ENCODE measurements around the gene PPP1R27.

PPP1R27 gene

DNA sequence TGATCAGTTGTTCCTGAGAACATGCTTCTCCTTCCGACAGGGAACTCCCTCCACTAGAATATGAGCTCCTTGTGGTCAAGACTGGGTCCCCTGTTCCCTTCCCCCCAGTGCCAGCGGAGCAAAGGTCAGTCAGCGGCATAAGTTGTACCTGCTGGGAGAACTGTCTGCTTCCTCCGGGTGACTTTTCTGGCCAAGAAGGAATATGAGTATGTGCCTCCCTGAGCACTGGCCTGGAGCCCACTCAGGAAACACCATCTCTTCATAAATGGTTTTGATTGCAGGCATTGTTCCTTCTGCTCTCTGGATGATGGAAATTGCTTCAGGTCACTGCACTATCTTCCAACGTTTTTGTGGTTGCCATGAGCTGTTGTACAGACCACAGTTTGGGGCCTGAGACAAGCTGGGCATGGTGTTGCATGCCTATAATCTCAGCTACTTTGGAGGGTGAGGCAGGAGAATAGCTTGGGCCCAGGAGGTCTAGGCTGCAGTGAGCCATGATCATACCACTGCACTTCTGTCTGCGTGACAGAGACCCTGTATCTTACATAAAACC, 28.3 kb upstream of the PPP1R27 start:
- no peak for DNase-seq (ENCODE audit: low read depth in 1 of 2, low spot score in 1 of 2)

DNA sequence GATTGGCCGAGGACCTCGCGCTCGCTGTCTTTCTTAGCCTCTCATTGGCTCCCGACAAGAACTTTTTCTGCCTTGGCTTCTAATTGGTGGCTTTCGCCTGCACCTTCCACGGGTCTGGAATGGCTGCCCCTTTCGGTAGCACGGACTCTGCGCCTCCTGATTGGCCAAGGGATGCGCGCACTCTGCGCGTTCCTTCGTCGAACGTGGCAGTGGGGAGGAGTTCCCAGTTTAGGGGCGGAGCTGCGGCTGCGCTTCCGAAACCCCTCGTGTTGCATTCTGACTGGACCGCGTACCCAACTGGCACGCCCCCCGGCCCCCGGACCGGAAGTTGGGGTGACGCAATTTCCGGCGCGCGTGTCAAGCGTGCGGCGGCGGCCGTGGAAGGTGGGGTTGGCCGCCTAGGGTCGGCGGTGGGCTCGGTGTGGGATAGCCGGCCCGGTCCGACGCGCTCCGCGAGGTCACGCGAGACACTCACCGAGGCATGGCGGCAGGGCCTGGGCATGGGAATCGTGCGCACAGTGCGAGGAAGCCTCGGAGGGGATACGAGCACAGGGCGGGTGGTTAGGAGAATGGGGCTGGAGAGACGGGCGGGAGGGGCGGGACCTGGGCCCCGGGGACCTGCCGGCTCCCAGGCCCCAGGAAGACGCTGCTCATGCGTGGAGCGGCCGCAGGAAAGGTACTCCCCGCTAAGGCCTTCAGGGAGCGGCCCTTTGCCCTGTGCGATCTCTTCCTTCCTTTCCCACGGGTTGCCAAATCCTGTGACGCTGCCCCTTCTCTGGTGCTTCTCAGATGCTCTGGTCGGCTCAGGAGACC, 26.1 kb upstream of the PPP1R27 start:
- peak; percentile 98 to 99 for DNase-seq (ENCODE audit: low read depth in 1 of 2, low spot score in 1 of 2)

DNA sequence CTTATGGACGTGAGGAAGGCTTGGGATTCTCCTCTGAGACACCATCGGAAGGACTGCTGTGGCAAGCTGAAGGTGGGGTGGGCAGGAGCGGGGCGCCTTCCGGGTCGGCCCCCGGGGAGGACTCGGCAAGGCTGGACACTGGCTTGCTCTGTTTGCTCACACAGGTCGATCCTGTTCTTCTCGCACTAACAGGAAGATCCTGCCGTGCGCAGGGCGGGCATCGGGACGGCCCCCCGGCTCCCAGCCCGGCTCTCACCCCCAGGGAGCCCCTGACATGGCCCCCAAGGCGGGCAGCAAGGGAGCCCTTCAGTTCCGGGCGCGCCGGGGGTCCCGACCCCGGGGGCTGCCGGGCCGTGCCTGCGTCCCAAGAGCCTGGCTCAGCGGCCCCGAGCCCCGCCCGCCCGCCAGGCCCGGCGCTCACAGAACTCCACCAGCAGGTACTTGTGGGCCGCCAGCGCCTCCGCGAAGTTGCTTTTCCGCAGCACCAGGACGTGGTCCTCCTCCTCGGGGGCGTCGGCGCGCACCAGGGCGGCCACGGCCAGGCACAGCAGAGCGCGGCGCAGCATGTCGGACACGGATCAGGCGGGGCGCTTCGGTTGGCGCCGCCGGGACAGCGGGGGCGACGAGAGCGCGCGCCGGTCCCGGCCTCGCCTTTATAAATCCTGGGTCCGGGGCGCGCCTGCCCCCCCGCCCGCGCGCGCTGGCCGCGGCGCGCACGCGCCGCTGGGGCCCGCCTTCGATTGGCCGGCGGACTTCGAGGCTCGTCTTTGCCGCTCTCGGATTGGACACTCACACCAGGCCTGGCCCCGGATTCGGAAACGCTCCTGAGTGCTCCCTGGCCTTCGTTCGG, 25.3 kb upstream of the PPP1R27 start, which contains the start of gene P4HB:
Gene P4HB, minus strand, starts transcription at position 630 of the 850 bp plus-strand sequence. Its CDS starts 64 bp downstream, at position 566.
- DNase-seq (ENCODE audit: low read depth in 1 of 2, low spot score in 1 of 2): peak in 1 of 2 donors; percentile 90

DNA sequence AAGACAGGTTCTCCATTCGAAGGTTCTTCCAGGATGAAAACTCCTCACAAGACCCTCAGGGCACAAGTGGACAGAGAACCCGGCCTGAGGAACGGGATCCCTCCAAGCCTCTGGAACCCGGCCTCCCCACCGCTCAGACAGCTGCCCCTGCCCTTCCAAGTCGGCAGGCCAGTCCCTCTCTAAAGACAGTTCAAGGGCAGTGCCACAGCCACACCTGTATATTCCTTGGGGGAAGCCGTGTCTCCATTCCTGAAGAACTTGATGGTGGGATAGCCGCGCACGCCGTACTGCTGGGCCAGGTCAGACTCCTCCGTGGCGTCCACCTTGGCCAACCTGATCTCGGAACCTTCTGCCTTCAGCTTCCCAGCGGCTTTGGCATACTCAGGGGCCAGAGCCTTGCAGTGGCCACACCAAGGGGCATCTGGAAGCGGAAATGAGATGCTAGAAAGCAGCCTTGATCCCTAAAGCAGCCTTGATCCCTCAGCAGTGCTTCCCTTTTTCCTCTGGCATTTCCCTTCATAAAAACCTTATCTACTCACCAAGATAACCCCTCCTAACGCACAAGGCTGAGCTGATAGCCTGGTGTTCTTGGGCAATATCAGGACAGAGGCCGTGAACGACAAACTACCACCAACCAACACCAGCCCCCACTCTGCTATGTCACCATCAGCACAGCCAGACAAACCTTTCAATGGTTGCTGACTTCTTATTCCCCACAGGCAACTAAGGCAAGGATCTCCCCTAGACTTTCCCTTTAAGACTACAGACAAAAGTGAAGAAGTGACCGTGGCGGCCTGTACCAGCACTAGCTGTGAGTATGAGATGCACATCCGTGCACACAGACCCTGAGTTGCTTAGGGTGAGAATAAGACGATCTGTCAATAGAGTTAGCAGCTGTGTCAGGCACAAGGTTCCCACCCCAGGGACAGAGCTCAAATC, 24.4 kb upstream of the PPP1R27 start:
- DNase-seq (ENCODE audit: low read depth in 1 of 2, low spot score in 1 of 2): no peak

DNA sequence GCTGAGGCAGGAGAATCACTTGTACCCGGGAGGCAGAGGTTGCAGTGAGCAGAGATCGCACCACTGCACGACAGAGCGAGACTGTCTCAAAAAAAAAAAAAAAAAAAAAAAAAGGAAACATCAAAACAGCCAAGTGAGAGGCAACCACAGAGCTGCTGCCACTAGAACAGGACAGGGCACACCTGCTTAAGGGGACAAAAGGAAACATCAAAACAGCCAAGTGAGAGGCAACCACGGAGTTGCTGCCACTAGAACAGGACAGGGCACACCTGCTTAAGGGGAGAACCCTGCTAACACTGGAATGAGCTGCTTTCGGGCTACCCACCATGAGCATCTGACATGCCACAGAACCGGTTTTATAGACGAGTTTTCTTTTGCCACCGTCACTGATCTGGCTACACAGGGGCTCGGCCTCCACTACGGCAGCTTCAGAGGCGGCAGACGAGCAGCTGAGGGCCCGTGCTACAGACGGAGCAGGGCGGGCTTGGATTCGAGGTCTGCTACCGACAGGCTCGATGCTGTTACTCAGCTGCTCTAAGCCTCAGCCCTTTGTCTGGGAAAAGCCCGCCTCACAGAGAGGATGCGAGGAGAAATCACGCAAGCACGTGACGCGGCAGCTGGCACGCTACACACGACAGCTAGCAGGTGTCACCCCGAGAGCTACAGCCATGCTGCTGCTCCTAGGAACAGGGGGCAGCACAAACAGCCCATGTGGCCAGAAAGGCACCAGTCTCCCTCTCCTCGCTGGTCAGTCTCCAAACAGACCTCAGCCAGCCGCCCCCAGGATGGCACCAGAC, 23.5 kb upstream of the PPP1R27 start:
- no peak for DNase-seq (ENCODE audit: low read depth in 1 of 2, low spot score in 1 of 2)

DNA sequence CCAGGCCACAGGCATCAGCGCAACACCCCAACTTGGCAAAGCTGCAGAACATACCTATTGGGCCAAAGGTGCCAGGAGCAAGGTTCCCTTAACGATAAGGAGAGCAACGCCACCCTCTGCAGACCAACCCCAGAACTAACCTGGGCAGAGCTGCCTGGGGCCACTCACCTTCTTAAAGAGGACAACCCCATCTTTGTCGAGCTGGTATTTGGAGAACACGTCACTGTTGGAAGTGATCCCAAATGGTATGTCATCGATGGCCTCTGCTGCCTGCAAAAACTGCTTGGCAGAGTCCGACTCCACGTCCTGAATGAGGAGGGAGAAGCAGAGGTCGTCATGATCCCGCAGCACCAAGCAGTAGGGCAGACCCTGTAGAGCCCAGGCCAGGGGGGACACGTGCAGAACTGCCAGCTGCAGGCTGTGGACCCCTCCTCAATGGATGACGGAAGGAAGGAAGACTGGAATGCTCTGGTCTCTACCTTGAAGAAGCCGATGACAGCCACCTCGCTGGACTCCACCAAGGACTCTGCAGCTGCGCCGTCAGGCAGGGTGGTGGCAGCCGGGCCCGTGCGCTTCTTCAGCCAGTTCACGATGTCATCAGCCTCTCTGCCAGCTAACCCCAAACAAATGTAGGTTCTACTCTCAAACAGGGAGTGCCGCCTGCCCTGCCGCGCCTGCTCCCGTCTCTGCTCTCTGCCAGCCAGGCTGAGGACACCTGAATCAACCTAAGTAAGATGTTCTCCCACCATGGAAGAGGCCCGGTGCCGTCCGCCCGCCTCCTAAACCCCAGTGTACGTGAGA, 20.3 kb upstream of the PPP1R27 start:
- DNase-seq (ENCODE audit: low read depth in 1 of 2, low spot score in 1 of 2): no peak

DNA sequence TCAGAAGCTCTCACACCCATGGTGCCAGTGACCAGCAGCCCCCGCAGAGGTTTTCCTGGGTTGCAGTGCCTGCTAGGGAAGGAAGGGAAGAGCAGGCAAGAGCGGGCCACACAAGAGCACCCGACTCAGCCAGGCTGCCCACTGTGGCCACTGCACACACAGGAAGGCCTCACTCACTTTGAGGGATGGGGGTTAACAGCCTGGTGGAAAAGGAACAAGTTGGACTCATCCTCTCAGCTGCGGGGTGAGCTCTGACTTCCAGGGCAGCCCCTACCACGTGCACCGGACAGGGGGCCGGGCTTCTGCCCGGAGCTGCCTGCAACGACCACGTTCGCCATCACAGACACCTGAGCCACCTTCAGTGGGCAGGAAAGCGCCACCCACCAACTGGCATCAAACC, 17.4 kb upstream of the PPP1R27 start:
- DNase-seq (ENCODE audit: low read depth in 1 of 2, low spot score in 1 of 2): no peak

DNA sequence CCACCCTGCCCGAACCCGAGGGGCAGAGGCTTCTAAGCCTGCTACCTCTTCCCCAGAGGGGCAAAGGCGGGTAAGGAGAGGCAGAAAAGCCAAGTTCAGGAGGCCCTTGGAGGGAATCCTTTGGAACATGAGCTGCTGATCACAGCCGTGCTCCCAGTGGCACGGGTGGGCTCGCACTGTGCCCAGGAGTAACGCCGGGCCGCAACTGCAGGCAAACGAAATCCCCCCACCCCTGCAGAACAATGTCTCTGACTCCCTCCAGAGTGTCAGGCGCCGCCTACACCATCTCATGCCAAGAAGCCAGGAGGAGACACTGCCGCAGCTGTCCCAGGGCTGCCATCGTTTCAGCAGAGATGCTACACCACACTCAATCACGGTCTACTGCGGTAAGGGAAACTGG, 16.6 kb upstream of the PPP1R27 start:
- DNase-seq (ENCODE audit: low read depth in 1 of 2, low spot score in 1 of 2): no peak

DNA sequence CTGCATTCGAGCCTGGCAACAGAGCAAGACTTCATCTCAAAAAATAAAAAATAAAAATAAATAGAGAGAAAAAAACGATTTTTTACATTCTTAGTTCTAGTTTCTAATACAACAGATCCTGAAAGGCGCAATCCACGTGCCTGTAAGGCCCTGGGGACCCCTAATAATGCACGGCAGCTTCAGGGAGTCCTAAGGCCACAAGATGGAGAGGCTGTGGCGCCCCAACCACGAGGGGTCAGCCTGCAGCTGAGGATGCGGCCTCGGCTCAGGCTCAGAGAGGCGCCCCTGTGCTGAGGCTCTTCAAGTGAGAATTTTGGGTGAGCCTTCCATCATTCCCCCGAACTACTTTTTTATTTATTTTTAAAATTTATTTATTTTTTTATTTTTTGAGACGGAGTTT, 14.6 kb upstream of the PPP1R27 start:
- no peak for DNase-seq (ENCODE audit: low read depth in 1 of 2, low spot score in 1 of 2)

DNA sequence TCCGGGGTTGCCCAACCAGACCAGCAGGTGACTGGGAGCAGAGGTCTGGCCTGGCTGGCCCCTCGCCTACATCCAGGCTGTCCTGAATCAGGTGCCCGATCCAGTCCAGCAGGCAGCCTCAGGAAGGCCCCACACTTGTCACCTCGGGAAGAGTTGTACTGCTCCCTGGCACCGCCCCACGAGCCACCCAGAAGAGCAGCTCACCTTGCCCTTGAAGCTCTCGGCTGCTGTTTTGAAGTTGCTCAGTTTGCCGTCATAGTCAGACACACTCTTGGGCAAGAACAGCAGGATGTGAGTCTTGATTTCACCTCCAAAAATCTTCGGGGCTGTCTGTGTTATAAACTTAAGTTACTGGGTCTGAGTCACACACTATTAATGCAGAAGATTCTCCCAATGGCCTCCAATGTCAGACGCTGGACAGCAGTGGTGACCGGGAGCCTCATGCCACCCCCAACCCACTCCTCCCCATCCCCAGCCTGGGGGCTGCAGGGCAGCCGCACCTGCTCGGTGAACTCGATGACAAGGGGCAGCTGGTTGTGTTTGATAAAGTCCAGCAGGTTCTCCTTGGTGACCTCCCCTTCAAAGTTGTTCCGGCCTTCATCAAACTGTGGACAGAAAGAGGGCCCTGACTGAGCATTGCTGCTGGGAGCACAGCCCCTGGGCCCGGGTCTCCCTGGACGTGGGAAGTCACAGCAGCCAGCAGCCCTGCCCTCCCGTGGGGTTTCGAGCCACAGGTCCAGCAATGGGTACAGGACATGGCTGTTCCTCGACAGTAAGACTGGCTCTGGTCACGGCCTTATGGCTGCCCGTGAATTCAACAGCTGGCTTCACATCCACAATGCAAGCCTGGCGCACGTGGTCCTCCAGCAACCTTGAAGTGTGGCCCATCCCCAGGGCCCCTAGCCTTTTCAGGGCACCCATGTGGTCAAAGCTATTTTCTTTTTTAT, 12.2 kb upstream of the PPP1R27 start:
- no peak for DNase-seq (ENCODE audit: low read depth in 1 of 2, low spot score in 1 of 2)

DNA sequence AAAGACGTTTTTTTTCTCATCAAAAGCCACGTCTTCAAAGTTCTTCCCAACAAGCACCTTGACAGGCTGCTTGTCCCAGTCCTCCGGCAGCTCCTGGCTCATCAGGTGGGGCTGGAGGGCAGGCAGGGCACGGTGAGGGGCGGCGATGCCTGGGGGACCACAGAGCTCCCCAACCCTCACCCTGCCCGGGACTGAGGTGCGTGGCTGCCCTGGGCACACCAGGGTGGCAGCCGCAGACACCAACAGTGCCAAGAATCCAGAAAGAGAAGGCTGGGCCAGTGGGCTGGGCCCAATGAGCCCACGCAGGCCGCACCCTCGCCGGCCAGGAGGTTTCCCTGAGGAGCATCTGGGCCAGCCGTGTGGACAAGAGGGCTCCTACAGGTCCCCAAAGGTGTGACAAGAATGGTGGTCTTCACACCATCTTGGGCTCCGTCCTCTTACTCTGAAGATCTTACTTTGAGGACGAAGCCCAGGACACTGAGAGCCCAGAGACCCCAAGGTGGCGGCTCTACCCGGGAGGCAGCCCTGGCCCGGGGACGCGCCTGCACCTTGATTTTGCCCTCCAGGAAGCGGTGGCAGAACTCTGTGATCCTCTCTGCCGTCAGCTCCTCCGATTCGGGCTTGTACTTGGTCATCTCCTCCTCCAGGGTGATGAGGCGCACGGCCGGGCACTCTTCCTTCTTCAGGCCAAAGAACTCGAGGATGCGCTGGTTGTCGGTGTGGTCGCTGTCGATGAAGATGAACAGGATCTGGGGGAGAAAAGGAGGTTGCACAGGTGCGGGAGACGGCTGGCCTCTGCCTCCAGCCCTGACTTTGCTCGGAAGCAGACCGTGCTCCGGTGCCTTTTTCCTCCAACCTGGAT, 11.3 kb upstream of the PPP1R27 start:
- DNase-seq (ENCODE audit: low read depth in 1 of 2, low spot score in 1 of 2): no peak

DNA sequence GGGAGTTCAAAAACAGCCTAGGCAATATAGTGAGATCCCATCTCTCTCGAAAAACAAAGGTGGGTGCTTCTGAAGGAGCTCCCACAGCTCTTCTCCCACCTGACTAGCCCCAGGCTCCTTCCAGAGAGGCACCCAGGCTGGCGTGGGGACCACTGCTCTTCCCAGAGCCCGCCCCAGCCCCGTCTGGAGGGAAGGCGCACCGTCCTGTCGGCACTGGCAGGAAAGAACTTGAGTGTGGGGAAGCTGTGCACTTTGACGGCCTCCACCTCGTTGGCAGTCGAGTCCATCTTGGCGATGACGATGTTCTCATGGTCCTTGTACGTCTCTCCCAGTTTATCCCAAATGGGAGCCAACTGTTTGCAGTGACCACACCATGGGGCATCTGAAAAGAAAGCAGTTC, 10.5 kb upstream of the PPP1R27 start:
- DNase-seq (ENCODE audit: low read depth in 1 of 2, low spot score in 1 of 2): no peak

DNA sequence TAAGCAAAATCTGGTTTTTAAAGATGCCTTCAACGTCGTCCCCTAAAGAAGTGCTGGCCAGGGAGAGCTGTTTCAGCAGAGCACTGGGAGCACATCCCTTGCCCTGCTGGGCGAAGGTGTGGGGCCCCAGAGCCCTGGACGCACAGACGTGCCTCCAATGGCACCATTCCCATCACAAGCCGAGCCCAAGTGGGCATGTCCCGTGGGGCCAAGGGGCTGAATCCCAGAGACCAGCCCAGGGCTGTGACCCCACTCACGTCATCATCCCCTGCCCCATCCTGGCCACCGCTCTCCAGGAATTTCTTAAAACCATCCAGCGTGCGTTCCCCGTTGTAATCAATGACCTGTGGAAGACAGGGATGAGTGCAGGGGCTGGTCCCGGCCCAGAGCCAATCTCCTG, 10.0 kb upstream of the PPP1R27 start:
- DNase-seq (ENCODE audit: low read depth in 1 of 2, low spot score in 1 of 2): no peak

DNA sequence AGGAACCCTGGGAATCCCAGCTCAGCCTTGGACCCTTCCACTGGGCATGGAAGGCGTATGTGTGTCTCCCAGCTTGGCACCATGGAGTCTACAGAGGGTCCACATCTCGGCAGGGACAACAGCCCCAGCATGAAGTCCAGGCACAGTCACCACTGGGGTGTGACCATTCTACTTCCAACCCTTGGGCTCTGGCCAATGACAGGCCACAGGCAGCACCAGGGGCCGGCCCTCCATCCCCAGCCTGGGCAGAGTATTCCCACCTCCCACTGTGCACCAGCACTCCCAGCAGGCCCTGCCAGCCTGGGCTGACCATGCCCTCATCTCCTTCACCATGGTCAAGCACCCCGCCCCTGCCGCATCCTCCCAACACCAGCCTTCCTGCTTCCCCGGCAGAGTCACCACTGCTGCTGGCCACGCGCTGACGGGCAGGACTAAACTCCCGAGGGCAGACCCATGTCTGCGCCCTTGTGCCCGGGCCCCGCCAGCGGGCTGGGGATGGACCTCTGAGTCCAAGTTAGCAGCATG, 9.5 kb upstream of the PPP1R27 start:
- DNase-seq (ENCODE audit: low read depth in 1 of 2, low spot score in 1 of 2): no peak

DNA sequence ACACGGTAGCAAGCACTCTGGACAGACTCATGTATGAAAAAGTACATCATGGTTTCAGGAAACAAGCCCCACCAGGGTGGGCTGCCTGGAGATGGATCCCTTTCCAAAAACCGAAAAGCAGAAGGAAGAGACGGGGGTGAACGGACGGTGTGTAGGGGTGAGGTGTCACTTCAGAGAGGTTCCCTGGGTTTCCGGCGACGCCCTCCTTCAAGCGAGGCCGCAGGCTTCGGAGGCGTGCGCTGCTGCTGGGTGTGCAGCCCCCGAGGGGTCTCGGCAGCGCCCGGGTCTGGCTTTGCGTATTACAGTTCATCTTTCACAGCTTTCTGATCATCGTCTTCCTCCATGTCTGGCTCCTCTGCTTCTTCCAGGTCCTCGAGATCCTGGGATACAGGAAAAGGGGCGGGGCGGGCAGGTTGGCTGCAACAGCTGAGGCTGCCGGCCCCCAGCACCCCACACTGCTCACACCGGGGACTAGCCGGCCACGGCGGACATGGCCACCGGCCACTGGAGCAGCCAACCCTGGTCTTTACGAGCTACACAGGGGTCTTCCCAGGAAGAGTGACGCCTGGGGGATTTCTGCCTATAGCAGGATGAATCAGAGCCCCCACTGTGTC, 9.0 kb upstream of the PPP1R27 start:
- DNase-seq (ENCODE audit: low read depth in 1 of 2, low spot score in 1 of 2): no peak

DNA sequence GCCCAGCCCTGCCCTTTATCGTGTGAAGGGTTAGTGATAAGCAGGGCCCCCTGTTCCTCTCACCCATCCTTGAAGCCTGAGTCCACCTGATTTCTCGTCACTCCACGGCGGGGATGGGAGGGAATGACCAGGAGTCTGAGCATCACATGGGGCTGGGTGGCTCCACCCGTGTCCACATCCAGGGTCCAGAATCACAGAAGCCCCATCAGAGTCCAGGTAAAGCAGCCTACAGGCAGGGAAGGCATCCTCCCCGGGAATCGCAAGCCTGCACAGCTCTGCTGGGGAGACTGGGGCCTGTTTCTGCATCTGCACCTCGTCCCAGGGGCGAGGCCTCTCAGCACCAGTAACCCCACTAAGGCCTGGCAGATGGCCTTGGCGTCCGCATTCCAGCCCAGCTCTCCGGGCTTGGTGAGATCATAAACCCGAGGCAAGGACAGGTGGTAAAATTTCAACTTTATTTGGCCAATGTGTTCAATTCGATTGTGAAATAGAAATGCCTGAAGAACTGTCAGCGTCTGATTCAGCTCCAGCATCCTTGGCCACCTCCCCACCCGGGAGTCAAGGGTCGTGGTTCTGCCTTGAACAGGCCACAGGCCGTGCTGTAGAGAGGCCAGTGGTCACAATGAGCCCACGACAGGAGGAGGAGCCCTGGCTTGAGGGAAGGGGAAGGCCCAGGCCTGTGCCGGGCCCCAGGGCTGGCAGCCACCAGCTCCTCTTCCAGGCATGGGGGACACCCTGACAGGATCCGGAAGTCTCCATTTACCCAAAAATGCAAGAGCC, 8.1 kb upstream of the PPP1R27 start:
- DNase-seq (ENCODE audit: low read depth in 1 of 2, low spot score in 1 of 2): no peak

Data from stimulated activated CD4-positive, alpha-beta T cell treated with anti-CD3 and anti-CD28 coated beads, Interleukin-15, amount 100 ng/mL, for 1 hour (primary cell).